Measurements from ENCODE around the gene TAX1BP3.

The TAX1BP3 gene

GRCh38 chr17:3685174-3685573, 16.8 kb upstream of the TAX1BP3 start:
- ChIA-PET POLR2A (no interaction called here), CTCF (no interaction called here)
- Histone ChIP-seq H3K27ac (ENCODE audit: extremely low read depth, low read depth, low read length) (no peak overlapping the region), H3K9me3 (ENCODE audit: control insufficient read depth, insufficient read depth, low read depth, low read length) (no peaks in the 10 kb centered on the region), H3K4me3 (ENCODE audit: low read depth, low read length) (no peak overlapping the region), H3K4me1 (ENCODE audit: control insufficient read depth, insufficient read depth, low read length) (no peaks in the 10 kb centered on the region), H3K36me3 (ENCODE audit: control insufficient read depth in 2 of 2, insufficient read depth in 1 of 2, low read length in 2 of 2) (no peaks in the 10 kb centered on the region)
- TF ChIP-seq ZNF350 (tag by site-specific recombination; IDR thresholded peaks at IDR 0.05) (no peak), ZNF600 (tag by site-specific recombination; IDR thresholded peaks at IDR 0.05) (peak; percentile 43; the same call in 1 of the 2 replicates), ZNF843 (tag by site-specific recombination; IDR thresholded peaks at IDR 0.05) (no peak)

- H3K4me1 ChIP-seq (ENCODE audit: control insufficient read depth, insufficient read depth, low read length) = no peaks in the 10 kb centered on the region
- POLR2A ChIA-PET = interaction anchor here (0.6 kb wide), 1 partner anchor 41 kb away, joined by 3 read pairs; the partner anchor contains the start of gene HASPIN
- no peak overlapping the region for H3K27ac ChIP-seq (ENCODE audit: extremely low read depth, low read depth, low read length)
- H3K9me3 ChIP-seq (ENCODE audit: control insufficient read depth, insufficient read depth, low read depth, low read length) = no peaks in the 10 kb centered on the region
- no peak overlapping the region for H3K4me3 ChIP-seq (ENCODE audit: low read depth, low read length)
- no peaks in the 10 kb centered on the region for H3K36me3 ChIP-seq (ENCODE audit: control insufficient read depth in 2 of 2, insufficient read depth in 1 of 2, low read length in 2 of 2)
- CTCF ChIA-PET = interaction anchor here (0.5 to 1.8 kb wide), 26 partner anchors 8 to 1013 kb away, joined by 3 to 19 read pairs (median 4); partner anchors contain the start of genes CTNS, HASPIN, P2RX5 and SHPK
- no peak for TF ChIP-seq ZNF184 (tag by site-specific recombination; IDR thresholded peaks at IDR 0.05)
- TF ChIP-seq ZNF391 (tag by site-specific recombination; IDR thresholded peaks at IDR 0.05; ENCODE audit: borderline replicate concordance, low read depth) = peak; percentile 18; the same call in 1 of the 2 replicates
- 0 out of 2 replicates have a peak, but pooled peaks have one; percentile 23 for TF ChIP-seq ZFHX2 (tag by site-specific recombination; conservative IDR thresholded peaks at IDR 0.05)
- no peak for TF ChIP-seq ZNF211 (tag by site-specific recombination; IDR thresholded peaks at IDR 0.05; ENCODE audit: low read depth)
- no peak for TF ChIP-seq ZNF48 (tag by site-specific recombination; IDR thresholded peaks at IDR 0.05)
- peak; percentile 58; the same call in 1 of the 2 replicates for TF ChIP-seq ZNF580 (tag by site-specific recombination; IDR thresholded peaks at IDR 0.05)
- no peak for TF ChIP-seq WT1 (tag by site-specific recombination; IDR thresholded peaks at IDR 0.05)
- TF ChIP-seq SP7 (tag by site-specific recombination; IDR thresholded peaks at IDR 0.05) = 0 out of 2 replicates have a peak, but pooled peaks have one; percentile 31
- no peak for TF ChIP-seq GLIS2 (tag by site-specific recombination; IDR thresholded peaks at IDR 0.05)
- TF ChIP-seq ZBTB8A (tag by site-specific recombination; IDR thresholded peaks at IDR 0.05) = peak; percentile 81
- TF ChIP-seq ZSCAN16 (tag by site-specific recombination; IDR thresholded peaks at IDR 0.05) = no peak
- TF ChIP-seq ZNF433 (tag by site-specific recombination; IDR thresholded peaks at IDR 0.05; ENCODE audit: low read depth) = no peak
- peak; percentile 76 for TF ChIP-seq ZNF654 (tag by site-specific recombination; IDR thresholded peaks at IDR 0.05; ENCODE audit: low read depth)
- no peak for TF ChIP-seq ZNF707 (tag by site-specific recombination; IDR thresholded peaks at IDR 0.05)
- TF ChIP-seq ZNF426 (tag by site-specific recombination; IDR thresholded peaks at IDR 0.05) = no peak
- no peak for TF ChIP-seq ZNF473 (tag by site-specific recombination; IDR thresholded peaks at IDR 0.05)
- no peak for TF ChIP-seq ZNF555 (tag by site-specific recombination; conservative IDR thresholded peaks at IDR 0.05)
- no peak for TF ChIP-seq ZNF664 (tag by site-specific recombination; IDR thresholded peaks at IDR 0.05)
- TF ChIP-seq ZNF223 (tag by site-specific recombination; IDR thresholded peaks at IDR 0.05) = peak; percentile 71
- no peak for TF ChIP-seq HIC1 (tag by site-specific recombination; IDR thresholded peaks at IDR 0.05)
- TF ChIP-seq ZBTB48 (tag by site-specific recombination; IDR thresholded peaks at IDR 0.05) = 0 out of 2 replicates have a peak, but pooled peaks have one; percentile 23
- TF ChIP-seq CTCF (tag by site-specific recombination; IDR thresholded peaks at IDR 0.05) = peak; percentile 88
- no peak for TF ChIP-seq ZNF10 (tag by site-specific recombination; IDR thresholded peaks at IDR 0.05)
- peak; percentile 69; the same call in 1 of the 2 replicates for TF ChIP-seq ZNF2 (tag by site-specific recombination; IDR thresholded peaks at IDR 0.05)
- 0 out of 2 replicates have a peak, but pooled peaks have one; percentile 16 for TF ChIP-seq KLF17 (tag by site-specific recombination; IDR thresholded peaks at IDR 0.05)
- TF ChIP-seq ZNF624 (tag by site-specific recombination; IDR thresholded peaks at IDR 0.05) = no peak
- peak; percentile 38; the same call in 1 of the 2 replicates for TF ChIP-seq PATZ1 (tag by site-specific recombination; IDR thresholded peaks at IDR 0.05)
These were observed 14.7 kb upstream of the TAX1BP3 start for GRCh38 chr17:3683054-3683511.

Data from HEK293 (cell line).